ENCODE results near the gene POLR3G.

The POLR3G gene

DNA sequence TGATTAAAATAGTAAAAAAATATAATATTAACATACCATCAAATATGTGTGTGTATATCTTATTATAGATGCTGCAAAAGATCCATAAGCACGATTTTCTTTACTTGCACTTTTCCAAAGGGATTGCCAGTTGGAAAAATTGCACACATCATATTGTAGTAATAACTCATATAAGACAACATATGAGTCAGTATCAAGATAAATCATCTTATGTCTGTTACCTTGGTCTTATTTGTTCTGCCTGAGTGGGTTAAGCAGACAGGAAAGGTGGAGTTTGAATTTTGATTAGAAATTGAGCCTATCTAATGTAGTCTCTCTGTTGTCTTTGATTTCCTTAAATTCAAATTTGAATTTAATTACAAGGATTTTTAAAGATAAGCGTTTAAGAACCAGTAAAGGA, 30.1 kb downstream of the POLR3G start:
- no peak for DNase-seq

DNA sequence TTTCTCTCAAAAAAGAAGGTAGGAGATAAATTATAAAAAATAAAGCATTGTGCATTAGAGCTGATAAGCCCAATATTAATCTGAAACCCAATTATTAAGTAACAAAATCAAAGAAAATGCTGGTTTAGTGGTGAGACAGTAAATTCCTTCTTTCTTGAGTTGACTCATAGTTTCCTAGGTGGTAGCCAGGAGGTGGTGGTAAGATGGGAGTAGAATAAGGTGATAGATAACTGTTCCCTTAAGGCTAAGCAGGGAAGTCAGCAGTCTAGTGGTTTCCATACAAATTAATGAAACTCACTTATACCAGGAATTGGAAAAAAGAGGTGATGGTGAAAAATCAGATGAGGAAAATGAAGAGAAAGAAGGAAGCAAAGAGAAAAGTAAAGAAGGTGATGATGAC, 31.6 kb downstream of the POLR3G start:
- no peak for DNase-seq

DNA sequence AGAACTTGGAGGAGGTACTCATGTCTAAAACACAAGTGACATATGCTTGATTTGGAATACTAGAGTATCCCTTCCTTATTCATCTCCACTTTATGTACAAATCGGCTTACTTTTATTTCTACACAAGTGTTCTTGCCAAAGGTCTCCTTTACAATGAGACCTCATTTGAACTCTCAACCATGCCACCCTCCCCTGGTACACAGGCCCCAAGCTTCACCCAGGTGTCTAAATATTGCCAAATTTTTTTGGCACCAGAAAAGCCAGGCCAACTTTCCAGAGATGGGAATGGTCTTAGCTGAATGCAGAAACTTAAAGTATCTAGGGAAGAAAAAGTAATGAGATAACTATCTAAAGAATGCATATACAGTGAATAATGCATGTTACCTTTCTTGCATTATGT, 35.8 kb downstream of the POLR3G start:
- no peak for DNase-seq

DNA sequence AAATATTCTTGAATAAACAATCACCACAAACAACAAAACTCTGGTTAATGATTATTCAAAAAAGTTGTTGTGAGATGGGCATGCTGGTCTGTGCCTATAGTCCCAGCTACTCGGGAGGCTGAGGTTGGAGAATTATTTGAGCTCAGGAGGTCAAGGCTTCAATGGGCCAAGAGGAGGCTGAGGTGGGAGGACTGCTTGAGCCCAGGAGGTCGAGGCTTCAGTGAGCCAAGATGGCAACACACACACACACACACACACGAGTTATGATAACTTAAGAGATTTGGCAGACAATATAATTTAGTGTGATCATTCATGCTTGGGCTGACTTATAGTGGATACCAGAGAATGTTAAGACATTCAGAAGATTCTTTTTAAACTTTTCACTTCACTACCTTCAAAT, 39.9 kb downstream of the POLR3G start:
- no peak for DNase-seq

DNA sequence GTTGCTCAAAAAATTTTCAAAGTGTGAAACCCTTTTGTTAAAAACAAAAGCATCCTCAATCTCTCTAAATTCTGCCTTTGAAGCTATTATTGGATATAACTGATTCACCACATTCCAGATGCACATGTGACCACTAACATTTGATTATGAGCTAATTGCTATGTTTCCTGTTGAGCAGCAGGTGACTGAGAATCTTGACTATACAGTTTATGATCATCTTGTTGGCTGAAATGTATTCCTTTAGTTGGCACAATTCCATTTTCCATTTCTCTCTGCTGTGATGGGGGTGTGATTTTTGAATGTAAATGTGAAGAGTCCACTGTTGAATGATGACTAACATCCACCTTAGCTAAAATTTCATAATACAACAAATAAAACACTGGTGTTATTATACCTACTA, 44.0 kb downstream of the POLR3G start:
- no peak for DNase-seq

DNA sequence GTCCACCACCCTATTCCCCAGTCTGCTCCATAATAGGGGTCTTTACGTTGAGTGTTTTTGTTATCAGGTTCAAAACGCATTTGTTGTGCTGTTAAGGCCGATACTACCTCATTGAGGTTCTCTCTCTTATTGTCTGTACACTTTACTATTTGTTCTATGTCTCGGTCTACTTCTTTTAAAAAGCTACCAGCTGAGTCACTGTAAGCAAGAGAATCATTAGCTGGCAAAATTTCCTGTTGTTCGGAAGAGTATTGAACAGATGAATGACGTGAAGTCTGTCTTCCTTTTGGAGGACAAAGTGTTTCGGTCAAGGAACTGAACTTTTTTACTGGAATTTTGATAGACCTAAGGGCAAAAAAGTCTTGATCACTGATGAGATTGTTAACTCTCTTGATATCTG, 44.4 kb downstream of the POLR3G start:
- no peak for DNase-seq

DNA sequence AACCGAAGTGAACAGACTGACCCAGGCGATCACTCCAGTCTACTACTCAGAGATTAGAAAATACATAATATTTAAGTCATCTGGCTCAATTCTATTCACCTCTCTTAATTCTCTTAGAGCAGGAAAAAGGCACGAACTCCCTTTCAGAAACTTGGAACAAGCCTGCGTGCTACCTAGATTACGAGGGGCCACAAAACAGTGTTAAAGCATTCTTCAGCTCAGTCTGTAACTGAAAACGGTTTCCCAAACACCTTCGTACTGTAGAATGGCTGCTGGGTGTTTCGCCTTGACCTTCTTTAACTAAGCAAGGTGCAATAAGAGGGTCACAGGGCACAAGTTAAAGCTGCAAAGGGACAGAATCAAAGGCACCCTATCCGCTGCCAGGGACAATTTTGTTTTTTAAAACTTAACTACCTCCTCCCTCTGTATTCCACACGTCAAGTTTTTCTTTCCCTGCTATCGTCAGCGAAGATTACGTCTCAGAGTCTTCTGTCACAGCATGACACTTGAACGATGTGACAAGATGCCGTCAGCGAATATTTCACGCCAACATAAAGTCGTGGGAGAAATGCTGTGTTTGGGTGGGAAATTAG, 54.0 kb downstream of the POLR3G start:
- peak; percentile 51 to 52 for DNase-seq

DNA sequence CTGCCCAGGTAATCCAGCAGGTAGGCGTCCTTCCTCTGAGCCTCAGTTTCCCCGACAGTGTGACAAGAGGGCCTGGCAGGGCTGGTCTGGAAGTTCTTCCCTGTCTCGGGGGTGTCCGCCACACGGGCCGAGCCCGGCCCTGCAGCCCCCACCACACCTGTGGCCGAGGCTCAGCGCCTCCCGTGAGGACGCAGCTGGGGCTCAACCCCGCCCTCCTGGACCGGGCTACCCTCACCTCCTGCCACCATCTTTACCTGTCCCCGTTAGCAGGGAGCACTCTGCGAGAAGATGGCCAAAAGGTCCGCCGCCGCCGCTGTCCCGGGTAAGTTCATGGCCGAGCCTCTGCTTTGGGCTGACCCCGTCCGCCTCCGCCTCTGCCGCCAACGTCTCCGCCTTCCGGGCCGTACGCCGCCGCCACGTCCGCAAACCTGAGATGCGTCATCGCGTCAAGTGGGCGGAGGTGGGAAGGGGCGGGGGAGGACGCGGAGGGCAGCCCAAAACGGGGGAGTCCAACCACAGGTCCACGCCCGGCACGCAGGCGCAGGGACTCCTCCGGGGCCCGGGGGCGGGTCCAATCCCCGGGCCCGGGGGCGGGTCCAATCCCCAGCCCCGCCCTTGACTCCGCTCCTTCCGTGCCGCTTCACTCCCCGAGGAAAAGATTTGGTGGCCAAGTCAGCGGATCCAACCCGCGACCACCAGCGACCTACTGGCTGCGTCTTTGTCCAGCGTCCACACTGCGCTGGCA, 54.7 kb downstream of the POLR3G start, which contains the start of gene LYSMD3:
LYSMD3 (minus strand) TSS at position 391 of the 745 bp plus-strand sequence. CDS start 4,295 bp downstream, outside the sequence.
- peak; percentile 83 to 95 for DNase-seq

DNA sequence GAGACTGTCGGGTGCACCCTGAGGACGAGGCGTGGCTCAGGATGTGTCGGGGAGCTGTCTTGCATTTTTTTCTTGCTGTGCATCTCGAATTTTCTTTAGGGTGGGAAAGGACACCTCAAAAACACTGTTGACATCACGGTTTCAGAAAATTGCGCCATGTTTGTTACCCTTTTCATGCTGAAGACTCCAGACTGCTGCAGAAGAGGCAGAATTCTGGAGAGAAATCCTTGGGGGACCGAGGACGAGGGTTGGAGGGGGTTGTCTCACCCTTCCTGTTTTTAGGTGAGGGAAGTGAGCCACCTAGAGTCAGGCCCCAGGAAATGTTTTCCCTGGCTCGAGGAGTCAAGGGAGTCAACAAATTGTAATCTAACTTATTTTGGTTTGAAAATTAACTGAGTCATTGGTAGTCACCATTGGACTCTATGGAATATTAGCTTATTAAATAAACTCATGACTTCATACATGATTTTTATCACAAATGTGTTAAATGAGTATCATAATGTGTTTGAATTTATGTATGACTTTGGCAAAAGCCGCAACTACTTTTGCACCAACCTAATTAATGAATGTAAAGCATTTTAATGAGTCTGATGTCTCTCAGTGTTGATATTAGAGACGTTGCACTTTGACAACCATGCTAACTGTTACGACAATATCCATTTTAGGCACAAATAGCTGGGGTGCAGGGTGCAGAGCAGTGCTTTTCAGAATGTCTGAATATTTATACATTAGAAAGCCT, 55.4 kb downstream of the POLR3G start:
- peak; percentile 49 to 58 for DNase-seq

DNA sequence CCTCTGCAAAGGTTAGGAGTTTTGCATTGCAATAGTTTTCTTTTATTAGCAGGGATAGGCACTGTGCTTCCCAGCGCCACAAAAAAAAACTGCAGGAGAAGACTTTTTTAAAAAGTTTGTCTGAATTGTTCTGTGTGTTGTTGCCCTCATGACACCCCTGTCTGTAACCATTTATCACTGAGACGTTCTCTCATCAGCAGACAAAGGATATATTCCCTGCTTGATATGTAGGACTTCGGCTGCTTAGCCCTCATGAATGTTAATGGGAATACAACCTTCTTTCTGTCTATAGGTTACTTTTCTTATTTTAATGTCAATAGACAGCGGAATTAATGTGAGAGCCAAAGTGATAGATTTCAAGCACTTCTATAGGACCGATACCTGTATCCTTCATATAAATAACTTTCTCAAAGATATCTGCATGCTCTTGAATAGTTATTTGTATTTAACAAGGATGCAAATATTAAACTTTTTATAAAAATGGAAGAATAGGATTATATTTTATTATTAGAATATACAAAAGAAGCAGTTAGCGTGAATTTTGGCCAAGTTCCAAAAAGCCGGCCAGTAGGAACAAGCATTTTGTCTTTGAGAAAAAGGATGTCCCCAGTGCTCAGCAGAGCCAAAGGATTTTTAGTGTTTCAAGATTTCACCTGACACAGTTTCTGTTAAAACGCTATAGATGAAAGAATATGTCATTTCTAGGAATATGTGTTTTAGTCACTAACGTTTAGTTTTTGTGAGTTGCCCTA, 56.2 kb downstream of the POLR3G start:
- DNase-seq: peak in 1 of 2 donors; percentile 12

DNA sequence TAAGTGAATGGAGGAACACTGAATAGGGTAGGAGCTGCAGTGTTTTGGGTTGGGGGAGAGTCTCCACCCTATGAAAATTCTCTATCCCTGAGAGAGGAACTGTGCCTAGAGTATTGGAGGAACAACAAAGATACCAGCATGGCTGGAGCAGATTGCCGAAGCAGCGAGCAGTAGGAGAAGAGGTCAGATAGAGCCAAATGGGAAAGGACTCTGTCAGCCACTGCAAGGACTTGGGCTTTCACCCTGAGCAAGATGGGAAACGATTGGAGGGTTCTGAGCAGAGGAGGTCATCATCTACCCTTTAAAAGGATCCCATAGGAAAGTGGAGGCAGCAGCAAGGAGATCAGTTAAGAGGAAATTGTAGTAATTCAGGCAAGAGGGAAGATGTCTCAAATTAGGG, 59.1 kb downstream of the POLR3G start:
- DNase-seq: no peak

DNA sequence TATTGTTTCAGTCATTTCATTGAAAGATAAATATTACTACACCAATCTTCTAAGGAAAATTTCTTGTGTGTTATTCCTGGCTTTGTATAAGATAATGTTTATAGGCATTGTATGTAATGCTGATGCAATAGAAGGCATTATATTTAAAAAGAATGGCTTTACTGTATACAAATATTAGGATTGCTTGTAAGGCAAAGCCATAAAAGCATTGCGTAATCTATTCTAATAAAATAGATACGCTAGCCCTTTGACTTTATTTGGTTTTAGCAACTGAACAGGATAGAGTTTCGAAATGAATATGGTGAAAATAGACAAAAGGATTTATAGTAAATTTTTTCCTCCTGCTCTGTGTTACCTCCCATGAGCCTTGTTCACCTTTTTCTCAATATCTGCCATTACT, 60.3 kb downstream of the POLR3G start:
- no peak for DNase-seq

DNA sequence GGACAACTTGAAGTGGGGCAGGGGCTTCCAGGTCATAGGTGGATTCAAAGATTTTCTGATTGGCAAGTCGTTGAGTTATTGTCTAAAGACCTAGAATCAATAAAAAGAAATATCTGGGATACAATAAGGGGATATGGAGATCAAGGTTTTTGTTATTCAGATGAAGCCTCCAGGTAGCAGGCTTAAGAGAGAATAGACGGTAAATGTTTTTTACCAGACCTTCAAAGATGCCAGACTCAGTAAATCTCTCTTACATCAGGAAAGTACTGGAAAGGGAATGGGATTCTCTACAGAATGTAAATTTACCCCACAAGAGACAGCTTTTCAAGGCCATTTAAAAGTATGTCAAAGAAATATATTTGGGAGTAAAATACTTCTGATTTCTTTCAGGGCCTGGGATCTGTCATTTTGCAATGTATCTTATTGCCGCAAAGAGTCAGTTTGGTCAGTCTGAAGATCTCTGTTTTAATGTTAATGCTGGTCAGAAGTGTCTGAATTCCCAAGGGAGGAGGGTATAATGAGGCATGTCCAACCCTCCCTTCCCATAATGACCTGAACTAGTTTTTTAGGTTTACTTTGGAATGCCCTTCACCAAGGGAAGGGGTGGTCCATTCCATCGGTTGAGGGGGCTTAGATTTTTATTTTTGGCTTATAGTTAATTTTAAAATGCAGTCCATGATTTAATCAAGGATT, 68.3 kb downstream of the POLR3G start:
- no peak for DNase-seq

DNA sequence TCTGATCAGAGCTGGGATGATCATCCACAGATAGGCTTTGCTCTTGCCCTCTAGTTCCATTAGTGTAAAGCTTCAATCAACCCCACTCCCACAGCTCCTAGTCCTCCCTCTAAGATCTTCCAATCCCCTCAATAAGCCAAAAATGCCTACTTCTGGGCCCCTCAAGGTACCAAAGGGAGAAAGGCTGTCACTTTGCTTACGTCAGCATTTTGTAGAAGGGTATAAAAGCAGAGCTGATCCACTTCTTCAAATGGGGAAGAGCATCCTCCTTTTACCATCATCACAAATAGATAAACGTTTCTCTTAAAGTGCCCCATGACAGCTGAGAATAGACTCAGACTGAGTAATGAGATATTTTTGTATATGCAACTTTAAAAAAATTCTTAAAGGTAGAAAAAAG, 70.8 kb downstream of the POLR3G start:
- no peak for DNase-seq

DNA sequence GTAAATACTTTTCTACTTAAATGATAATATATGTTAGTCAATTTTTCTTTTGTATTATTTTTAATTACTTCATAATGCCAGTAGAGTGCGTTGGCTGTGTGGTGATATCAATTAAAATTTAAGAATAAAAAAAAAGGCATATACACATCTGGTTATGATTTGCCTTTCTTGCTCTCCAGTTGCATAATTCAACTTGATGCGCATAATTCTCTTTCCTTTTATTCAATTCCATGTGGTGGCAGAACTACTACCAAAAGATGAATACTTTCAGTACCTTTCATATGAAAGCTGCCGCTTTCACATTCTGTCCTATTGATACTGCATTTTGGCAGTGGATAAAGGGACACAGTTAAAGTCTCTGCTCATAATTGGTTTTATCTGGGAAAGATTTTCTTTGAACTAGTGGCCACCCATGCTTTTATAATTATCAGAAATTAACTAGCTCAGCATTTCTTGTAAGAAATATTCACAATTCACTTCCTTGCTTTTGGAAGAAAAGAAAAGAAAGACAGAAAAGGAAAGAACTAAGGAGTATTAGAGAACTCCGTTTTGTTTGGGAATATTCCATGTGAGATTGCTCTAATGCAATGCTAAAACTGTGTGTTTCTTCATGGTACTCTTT, 71.7 kb downstream of the POLR3G start:
- DNase-seq: no peak

DNA sequence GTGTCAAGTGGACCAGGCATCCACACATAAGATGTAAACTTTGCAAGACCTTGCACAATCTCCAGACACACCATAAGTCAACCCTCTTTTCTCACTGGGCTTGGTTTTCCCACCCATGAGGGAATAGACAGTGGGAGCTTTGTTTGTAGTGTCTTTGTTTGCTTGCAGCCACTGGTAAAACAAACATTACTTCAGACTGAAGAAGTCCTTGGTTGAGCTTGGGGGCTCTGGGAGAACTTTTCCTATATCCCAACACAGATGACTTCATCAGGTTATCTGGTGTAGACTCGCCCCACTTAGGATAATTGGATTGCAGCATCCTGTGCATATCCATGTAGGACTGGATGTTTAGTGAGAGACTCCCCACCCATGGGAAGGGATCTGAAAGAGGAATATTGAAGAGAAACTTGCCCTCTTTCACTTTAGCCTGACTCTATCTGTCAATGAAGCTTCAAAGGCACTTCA, 72.4 kb downstream of the POLR3G start:
- DNase-seq: no peak

DNA sequence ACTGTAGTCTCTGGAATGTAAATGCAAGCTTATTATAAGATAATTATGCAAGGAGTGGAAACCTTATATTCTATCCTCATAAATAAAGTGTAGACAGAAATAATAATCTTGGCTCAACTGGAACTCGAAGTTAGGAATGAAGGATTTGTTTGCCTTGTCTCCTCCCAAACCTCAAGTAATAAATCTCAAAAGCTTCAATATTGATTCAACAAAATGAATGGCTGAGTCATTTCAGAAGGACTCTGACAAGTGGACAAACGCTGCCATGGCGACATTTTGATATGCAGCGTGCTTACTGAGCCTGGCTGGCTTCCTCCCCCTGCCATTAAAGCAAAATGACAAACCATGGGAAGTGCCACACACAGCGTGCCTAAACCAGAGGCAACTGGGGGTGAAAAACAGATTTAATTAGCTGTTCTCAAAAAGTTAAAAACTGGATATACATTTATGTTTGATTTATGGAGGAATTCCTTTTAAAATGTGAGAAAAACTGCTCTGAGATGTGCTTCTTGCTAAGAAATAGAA, 73.5 kb downstream of the POLR3G start:
- DNase-seq: no peak

DNA sequence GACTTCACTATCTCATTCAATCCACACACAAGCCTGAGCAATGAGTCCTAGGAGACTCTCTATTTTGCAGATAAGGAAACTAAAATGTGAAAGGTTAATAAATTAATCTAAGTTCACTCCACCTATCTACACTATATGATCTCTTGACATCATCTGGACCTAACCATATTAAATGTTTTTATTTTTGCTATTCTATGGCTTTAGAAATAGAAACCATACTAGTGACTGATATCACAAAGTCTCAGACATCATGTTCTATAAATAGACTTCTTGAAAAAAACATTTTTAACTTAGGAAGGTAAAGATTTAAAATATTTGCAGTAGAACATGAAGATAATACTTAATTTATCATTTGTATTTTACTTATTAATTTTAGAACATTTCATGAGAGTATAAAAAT, 74.6 kb downstream of the POLR3G start:
- no peak for DNase-seq

DNA sequence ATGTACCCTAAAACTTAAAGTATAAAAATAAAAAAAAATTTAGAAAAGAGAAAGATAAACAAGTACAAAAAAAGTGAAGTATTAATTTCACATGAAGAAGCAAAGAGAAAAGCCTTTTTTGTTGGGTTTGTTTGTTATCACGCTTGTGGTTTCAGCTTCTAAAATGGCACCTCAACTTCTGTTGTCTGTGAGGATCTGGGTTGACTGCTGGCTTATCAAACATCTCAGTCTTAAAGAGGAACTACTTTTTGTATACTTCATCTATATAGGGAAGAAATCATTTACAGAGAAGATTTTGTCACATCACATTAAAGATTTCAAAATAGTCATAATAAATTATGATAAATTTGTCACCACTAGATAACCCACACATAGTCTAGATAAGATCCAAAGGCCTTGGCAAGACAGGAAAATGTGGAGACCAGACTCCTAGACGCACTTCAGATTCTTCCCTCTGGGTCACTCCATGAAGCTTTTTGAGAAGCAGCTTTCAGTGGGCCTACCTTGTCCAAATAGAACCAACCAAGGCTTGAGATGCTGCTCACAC, 75.1 kb downstream of the POLR3G start:
- DNase-seq: no peak

DNA sequence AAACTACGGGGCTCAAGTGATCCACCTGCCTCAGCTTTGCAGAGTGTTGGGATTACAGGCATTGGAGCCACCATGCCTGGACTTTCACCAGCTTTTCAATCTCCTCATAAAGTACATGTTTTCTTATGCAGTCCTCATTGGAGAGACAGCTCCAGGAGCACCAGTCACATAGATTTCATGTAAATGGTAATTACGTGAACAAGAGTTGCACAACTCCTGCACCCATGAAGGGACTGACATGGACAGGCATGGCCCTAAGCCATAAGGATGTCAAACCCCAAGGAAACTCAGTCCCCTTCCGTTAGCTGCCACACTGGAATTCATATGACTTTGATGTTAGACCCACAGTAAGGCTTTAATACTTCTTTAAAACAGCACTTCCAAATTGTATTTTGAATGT, 76.3 kb downstream of the POLR3G start:
- DNase-seq: no peak

DNA sequence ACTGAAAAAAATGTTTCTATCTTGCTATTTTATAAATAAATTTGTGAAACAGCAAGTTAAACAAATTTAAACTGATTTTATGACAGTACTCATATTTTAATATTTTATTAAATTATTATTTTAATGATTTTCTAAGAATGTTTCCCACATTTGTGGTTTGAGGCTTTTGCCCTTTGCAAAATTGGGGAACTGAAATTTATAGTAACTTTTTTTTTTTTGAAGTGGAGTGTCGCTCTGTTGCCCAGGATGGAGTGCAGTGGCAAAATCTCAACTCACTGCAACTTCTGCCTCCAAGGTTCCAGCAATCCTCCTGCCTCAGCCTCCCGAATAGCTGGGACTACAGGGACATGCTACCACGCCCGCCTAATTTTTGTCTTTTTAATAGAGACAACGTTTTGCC, 76.7 kb downstream of the POLR3G start:
- DNase-seq: no peak

DNA sequence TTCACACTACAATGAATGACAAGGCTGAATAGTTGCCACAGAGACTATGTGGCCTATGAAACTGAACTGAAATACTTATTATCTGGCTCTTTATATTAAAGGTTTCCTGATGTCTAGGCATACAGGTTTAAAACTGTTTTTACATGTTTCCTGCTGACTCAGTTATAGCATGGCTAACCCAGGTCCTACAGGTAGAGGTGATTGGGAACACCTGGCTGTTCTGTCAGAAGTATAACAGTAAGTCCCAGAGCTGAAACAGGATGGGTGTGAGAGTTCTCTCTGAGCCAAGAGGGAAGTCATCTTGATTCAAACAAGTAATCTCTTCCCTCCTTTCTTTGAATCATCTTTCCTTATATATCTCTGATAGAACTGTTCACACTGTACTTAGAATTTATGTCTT, 79.0 kb downstream of the POLR3G start:
- DNase-seq: no peak

Measured in inflammatory macrophage treated with lipopolysaccharide for 1 hour (primary cell).